H7 (cell line): Measurements from ENCODE around the gene COX4I1. TPM values are rescaled to one million over a fixed set of nuclear protein-coding genes. Genes with fewer than 3 reads are reported as not detected.
A peak's percentile ranks its signal among the peaks of the same experiment; 100 is the strongest.
"Not testable (repeated sequence)": the region's sequence is repeated elsewhere in the genome, so short reads cannot be mapped to it uniquely, and the experiment has no call there.

Source experiments
- DNase-seq: peaks from one replicate; pipeline ENCODE4 v3.0.0; 2012
- H3K27me3 ChIP-seq: 2 replicates; pipeline ENCODE4 v1.6.0; 2011; ENCODE audit warnings: mild to moderate bottlenecking, low read length; ENCODE audit not compliant: control insufficient read depth, insufficient read depth
- H3K36me3 ChIP-seq: replicated peaks from 2 replicates; pipeline ENCODE4 v1.5.1; 2011; ENCODE audit warnings: low read length; ENCODE audit not compliant: control insufficient read depth, insufficient read depth
- H3K4me3 ChIP-seq: 2 replicates; pipeline ENCODE4 v1.5.1; 2011; ENCODE audit warnings: low read depth, mild to moderate bottlenecking, control low read depth, low read length, moderate library complexity; ENCODE audit not compliant: insufficient read depth
- total RNA-seq: library from RNA; depleted of rRNA; stranded (reverse); fragments of >200 nt; shearing (Covaris generic); gene quantifications from 2 replicates; pipeline ENCODE4 v1.2.3, GENCODE V29; 2014

The COX4I1 gene
- total RNA-seq, 1 experiment from 2014 or later: 696 TPM

DNA sequence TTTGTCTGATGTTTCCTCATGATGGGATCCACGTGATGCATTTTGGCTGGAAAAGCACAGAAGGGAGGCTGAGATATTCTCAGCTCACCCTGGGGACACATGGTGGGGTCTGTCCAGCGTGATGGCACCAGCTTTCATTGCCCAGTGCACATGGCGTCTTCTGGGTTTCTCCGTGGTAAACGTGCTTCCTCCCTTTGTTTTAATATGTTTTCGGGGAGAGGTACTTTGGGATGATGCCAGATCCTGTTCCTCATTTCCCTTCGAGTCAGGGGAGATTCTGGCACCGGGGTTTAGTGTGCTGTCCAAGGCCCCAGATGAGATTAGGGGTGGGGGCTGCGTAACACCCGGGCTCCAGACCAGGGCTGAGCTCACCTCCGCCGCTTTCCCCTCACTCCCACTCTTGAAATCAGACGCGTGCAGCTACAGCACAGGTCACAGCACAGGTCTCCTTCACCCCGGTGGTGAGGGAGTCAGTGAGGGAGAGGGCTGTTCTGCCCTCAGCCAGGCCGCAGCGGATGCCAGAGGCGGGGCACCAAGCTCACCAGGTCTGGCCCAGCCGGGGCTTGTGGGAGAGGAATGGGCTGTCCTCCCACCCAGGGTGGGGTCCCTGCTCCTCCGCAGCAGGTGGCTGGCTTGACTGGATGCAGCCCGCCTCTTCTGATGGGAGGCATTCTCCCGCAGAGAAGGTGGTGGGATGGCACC is 33.9 kb downstream of the COX4I1 start:
- DNase-seq: peak; percentile 35
- H3K4me3 ChIP-seq: no peak overlapping the region
- no peaks in the 10 kb centered on the region for H3K36me3 ChIP-seq
- H3K27me3 ChIP-seq: no peaks in the 10 kb centered on the region

DNA sequence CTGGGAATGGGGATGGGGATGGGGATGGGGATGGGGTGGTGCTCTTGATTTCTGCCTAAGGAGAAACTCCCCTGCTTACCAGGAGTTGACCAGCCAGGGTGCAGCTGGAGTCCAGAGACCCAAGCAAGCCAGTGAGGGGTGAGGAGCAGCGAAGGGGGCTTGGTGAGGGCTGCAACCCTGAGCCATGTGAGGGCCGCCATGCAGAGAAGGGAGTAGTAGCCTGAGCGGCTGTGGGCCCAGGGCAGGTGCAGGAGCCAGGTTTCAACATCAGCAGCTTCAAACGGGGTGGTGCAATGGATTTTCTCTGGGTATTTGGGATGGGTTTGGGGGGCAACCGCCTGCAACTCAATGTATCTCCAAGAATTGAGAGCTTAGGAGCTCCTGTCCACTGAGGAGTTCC is 35.2 kb downstream of the COX4I1 start:
- Histone ChIP-seq H3K4me3 (no peak overlapping the region), H3K36me3 (no peaks in the 10 kb centered on the region), H3K27me3 (no peaks in the 10 kb centered on the region)
- peak; percentile 28 for DNase-seq

DNA sequence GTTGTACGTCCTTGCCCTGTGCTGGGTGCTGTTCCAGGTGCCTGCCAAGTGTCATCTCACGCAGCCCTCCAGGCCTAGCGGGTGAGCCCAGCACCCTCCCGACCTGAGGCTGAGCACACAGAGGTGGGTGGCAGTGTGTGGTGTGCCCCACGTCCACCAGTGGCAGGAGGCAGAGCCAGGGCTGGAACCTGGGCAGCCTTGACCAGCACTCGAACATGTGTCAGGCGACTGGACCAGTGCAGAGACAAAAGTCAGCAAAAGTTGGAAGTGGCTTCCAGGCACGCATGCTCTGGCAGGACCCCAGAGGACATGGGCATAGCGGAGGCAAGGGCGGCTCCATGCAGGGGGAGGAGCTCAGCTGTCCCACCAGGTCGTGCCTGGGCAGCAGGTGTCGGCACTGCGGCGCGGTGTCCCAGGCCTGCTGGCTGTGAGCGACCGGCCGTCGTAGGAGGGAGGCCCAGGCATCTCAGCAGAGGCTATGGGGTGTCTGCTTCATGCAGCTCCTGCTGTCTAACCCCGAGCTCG is 35.8 kb downstream of the COX4I1 start:
- no peak for DNase-seq
- Histone ChIP-seq H3K27me3 (no peaks in the 10 kb centered on the region), H3K4me3 (no peak overlapping the region), H3K36me3 (no peaks in the 10 kb centered on the region)

DNA sequence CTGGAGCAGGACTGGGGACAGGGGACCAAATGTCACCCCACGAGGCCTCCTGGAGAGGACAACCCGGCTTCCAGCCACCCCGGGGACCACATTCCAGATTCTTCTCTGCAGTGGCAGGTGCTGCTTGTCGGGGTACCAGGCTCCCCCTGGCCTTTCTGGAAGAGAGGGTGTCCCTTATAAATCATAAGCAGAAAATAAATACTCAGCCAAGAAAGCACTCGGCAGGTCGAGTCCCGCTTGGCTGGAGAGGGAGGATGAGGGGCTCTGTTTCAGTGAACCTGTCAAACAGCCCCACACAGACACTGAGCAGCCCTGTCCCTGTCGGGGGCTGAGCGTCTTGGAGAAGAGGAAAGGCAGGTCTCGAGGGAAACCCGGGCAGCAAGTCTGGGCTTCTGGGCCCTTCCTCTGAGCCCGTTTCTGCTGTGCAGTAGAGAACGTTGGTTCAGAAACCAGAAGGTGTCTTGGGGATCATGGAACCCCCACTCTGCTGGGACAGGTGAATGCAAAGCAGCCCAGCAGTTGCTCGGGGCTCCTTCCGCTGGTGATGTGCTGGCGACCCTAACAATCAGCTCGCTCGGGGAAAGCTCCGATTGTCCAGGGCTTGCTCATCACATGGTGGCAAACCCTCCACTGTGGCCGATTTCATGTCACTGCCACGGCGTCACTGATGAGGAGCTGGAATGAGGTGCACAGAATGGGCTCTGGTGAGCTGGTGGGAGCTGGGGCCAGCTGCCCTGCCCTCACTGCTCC is 36.6 kb downstream of the COX4I1 start:
- DNase-seq: no peak
- Histone ChIP-seq H3K4me3 (no peak overlapping the region), H3K36me3 (no peaks in the 10 kb centered on the region), H3K27me3 (no peaks in the 10 kb centered on the region)

DNA sequence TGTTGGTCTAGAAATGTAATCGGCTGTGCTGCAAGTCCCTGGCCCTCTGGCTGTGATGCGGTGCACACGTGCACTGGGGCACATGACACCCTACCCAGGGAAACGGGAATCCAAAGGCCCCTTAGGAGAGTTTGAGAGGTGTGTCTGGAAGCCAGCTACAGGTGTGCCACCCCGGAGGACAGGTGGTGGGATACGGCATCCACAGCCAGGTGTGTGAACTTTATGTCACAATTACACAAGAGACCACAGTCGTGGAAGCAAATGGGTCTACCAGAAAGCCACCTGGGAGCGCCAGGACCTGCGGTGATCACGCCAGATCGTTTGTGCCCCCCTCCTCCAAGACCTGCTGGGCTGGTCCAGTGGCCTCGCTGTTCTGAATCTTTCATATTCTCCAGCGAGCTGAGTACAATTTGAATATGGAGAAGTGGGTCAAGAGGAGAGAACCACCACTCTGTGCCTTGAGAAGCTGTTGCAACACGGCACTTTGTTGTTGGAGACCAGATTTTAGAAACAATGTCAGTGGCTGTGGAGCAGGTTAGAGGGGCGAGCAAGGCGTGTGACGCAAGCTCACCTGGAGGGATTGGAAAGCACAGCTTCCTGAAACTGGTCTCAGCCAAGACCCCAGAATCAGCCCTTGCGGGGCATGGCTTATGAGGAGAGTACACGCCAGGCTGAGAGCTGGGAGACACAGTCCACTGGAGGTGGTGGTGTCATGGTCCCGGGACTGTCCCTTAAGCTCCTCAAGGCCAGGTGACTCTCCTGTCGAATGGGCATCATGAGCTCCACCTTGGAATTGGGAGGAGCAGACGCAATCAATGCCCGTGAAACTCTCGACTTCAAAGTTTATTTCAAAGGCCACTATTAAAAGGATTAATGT is 37.4 kb downstream of the COX4I1 start:
- Histone ChIP-seq H3K4me3 (no peak overlapping the region), H3K27me3 (no peaks in the 10 kb centered on the region), H3K36me3 (no peaks in the 10 kb centered on the region)
- no peak for DNase-seq

DNA sequence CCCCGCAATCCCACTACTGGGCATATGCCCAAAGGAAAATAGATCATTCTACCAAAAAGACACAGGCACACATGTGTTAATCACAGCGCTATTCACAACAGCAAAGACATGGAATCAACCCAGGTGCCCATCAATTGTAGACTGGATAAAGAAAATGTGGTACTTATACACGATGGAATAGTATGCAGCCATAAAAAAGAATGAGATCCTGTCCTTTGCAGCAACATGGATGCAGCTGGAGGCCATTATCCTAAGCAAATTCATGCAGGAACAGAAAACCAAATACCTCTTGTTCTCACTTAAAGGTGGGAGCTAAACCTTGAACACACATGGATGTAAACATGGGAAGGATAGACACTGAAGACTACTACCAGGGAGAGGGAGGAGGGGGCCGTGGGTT is 38.2 kb downstream of the COX4I1 start:
- not testable (repeated sequence) for H3K4me3 ChIP-seq, H3K36me3 ChIP-seq, H3K27me3 ChIP-seq, DNase-seq

DNA sequence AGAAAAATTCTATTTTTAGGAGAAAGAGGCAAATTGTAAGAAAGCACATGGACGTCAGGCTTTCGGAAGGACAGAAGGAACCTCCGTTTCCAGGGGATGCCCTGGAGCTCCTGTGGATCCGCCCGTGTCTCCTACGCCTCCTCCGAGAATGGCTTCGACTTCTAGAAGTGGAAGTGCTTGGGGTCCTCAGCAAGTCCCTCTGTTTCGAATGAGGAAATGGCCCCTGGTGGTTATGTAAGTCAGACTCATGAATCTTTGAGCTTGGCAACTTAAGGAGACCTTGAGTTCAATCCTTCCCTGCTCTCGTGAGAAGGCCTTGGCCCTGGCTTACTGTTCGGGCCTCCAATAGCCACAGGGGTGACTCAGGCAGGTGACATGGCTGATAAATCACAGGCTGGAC is 38.9 kb downstream of the COX4I1 start:
- no peak for DNase-seq
- H3K36me3 ChIP-seq: no peaks in the 10 kb centered on the region
- H3K27me3 ChIP-seq: no peaks in the 10 kb centered on the region; the same call in 1 of the 2 replicates
- H3K4me3 ChIP-seq: no peak overlapping the region

DNA sequence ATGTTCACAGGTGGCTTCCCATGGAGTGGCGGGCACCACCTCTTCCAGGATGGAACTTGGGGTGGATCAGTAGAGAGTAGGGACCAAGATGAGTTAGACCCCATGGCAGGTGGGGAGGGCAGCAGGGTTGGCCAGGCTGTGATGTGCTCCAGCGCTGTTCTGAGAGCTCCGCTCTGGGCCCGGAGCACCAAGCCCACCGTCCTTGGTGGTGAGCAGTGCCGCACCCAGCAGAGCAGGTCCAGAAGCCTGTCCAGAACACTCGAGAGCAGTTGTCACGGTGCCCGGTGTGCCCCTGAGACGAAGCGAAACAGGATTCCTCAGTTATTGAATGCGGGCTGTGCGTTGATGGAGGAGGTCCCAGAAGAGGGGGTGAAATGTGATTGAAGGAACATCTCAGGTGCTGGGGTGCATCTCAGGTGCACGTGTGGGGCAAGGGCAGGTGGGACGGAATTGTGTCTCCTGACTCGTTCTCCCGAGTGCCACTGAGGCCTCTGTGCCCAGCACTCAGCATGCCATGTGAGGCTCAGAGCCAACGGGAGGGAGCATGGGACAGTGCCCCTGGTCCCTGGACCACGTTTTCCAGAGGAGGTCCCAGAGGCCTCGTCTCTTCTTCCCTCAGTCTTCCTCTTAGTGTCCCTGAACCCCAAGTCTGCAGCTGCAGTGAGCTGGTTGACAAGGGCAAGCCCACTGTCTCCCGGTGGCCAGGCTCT is 39.5 kb downstream of the COX4I1 start:
- DNase-seq: no peak
- no peaks in the 10 kb centered on the region for H3K36me3 ChIP-seq
- no peaks in the 10 kb centered on the region; the same call in 1 of the 2 replicates for H3K27me3 ChIP-seq
- no peak overlapping the region for H3K4me3 ChIP-seq

DNA sequence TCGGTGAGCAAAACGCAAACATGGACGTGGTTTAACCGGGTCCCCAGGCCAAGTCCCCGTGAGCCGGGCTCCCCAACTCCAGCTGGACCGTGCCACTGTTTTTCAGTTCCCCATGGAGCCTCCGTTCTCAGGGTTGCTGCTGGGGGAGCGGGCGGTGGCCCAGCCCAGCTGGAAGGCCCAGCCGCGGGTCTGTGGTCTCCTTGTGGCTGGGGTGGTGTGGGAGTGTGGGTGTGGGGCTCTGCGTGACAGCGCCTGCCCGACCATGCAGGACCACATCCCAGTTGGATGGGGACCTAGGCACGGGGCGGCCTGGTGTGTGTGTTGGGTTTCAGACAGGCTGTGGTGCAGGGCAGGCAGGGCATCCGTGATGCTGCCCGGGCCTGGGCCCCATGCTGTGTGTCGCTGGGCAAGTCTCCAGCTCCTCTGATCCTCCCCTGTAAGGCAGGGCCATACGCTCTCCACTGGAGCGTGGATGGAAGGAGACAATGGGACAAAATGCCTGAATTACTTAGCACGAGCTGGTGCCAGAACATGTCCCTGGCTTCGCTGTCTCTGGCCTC is 40.3 kb downstream of the COX4I1 start:
- Histone ChIP-seq H3K4me3 (no peak overlapping the region), H3K27me3 (no peaks in the 10 kb centered on the region; the same call in 1 of the 2 replicates), H3K36me3 (no peaks in the 10 kb centered on the region)
- no peak for DNase-seq

DNA sequence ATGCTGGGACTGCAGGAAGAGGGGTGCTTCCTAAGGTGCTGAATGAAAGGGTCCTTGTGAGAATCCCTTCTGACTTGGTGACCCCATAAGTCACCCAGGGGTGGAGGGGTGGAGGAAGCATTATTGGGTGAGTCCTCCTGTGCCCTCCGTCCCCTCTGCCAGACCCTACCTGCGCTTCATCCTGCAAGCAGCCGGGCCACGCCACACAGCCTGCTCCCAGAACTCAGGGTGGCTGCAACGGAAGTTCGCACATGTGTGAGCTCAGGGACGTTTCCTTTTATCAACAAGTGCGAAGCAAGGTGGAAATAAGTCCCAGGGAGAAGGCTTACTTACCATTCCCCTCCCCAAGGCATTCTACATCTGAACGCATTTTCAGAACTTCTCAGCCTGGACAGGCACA is 40.9 kb downstream of the COX4I1 start:
- Histone ChIP-seq H3K27me3 (no peaks in the 10 kb centered on the region; the same call in 1 of the 2 replicates), H3K4me3 (no peak overlapping the region)

DNA sequence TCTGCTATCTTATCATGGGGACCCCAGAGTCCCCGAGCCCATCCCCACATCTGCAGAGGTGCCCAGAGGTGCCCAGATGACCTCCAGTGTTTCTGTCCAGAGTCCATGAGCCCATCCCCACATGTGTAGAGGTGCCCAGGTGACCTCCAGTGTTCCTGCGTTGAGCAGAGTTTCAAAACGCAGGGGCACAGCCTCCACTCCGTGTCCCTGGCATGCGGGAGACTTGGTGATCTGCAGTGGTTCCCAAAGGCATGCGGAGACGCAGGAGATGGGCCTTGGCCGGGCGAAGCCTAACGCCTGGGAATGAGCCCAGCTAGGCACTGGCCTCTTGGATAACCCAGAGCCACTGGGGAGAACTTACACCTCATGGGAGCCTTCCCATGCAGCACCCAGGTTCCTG is 41.3 kb downstream of the COX4I1 start:
- DNase-seq: no peak
- H3K36me3 ChIP-seq: no peaks in the 10 kb centered on the region
- no peaks in the 10 kb centered on the region; the same call in 1 of the 2 replicates for H3K27me3 ChIP-seq
- H3K4me3 ChIP-seq: no peak overlapping the region

More for the DNA sequence above, 40.9 kb downstream of the COX4I1 start:
- no peak for DNase-seq
- no peaks in the 10 kb centered on the region for H3K36me3 ChIP-seq

DNA sequence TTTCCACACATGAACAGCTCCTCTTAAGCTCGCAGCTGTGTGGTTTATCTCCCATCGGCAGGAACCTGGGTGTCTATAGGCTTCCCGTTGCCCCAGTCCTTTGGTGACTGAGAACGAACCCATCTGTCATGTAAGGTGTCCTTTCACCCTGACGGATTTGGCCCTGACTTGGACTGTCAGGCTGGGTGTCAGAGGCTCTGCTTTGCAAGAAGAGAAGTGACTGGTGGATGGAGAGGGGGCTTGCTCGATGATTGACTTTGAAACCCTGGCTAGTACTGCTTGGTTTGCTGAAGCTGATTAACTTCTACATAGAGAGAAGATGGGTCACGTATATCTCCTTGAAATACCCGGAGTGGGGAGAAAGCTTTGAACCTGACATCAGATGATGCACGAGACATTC is 42.9 kb downstream of the COX4I1 start:
- Histone ChIP-seq H3K36me3 (no peaks in the 10 kb centered on the region), H3K27me3 (no peaks in the 10 kb centered on the region; the same call in 1 of the 2 replicates), H3K4me3 (no peak overlapping the region)
- DNase-seq: no peak

DNA sequence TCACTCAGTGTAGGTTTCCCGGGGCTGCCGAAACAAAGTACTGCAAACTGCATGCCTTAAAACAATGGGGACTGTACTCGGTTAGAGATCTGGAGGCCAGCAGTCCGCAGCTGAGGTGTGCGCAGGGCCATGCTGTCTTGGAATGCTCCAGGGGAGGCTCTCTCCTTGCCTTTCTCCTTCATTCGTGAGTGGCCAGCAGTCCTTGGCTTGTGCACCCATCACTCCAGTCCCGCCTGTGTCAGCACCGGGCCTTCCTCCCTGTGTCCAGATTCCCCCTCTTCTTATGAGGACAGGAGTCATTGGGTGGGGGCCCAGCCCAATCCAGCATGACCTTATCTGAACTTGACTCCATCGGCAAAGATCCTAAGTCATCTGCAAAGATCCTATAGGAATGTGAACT is 43.4 kb downstream of the COX4I1 start:
- H3K27me3 ChIP-seq: no peaks in the 10 kb centered on the region; the same call in 1 of the 2 replicates
- no peak overlapping the region for H3K4me3 ChIP-seq
- DNase-seq: no peak
- H3K36me3 ChIP-seq: no peaks in the 10 kb centered on the region
